GM23248 (cell line): ENCODE measurements around the gene VPS8. TPM values are rescaled to one million over a fixed set of nuclear protein-coding genes. Genes with fewer than 3 reads are reported as not detected.

Experiments
- DNase-seq: peaks from one replicate; pipeline ENCODE4 v3.0.0-alpha.2; 2015
- H2AFZ ChIP-seq: fragments of 200-600 bp; sonication (generic); 2 replicates; pipeline ENCODE4 v1.6.1; 2016; ENCODE audit warnings: antibody characterized with exemption
- H3F3A ChIP-seq: fragments of 200-600 bp; sonication (generic); 2 replicates; pipeline ENCODE4 v1.6.1; 2016; ENCODE audit warnings: mild to moderate bottlenecking, antibody characterized with exemption, mixed run types; ENCODE audit not compliant: insufficient read depth
- H3K27ac ChIP-seq: fragments of 200-600 bp; sonication (generic); 2 replicates; pipeline ENCODE4 v1.5.1; 2016; ENCODE audit warnings: mild to moderate bottlenecking
- H3K27me3 ChIP-seq: fragments of 200-600 bp; sonication (generic); replicated peaks from 2 replicates; pipeline ENCODE4 v1.6.1; 2016; ENCODE audit warnings: mild to moderate bottlenecking; ENCODE audit not compliant: insufficient read depth
- H3K36me3 ChIP-seq: fragments of 200-600 bp; sonication (generic); 2 replicates; pipeline ENCODE4 v1.6.1; 2016; ENCODE audit warnings: low read depth, mild to moderate bottlenecking
- H3K4me1 ChIP-seq: fragments of 200-600 bp; sonication (generic); 2 replicates; pipeline ENCODE4 v1.6.1; 2016; ENCODE audit warnings: mild to moderate bottlenecking; ENCODE audit not compliant: insufficient read depth
- H3K4me2 ChIP-seq: fragments of 200-600 bp; sonication (generic); one replicate; pipeline ENCODE4 v1.6.1; 2016; ENCODE audit warnings: mild to moderate bottlenecking; ENCODE audit not compliant: unreplicated experiment
- H3K4me3 ChIP-seq: fragments of 200-600 bp; sonication (generic); 2 replicates; pipeline ENCODE4 v1.5.1; 2016; ENCODE audit warnings: mild to moderate bottlenecking
- H3K79me2 ChIP-seq: fragments of 200-600 bp; sonication (generic); 2 replicates; pipeline ENCODE4 v1.6.1; 2016; ENCODE audit warnings: mild to moderate bottlenecking; ENCODE audit not compliant: insufficient read depth
- H3K9ac ChIP-seq: fragments of 200-600 bp; sonication (generic); 2 replicates; pipeline ENCODE4 v1.6.1; 2016; ENCODE audit warnings: mild to moderate bottlenecking
- H3K9me2 ChIP-seq: fragments of 200-600 bp; sonication (generic); 2 replicates; pipeline ENCODE4 v1.6.1; 2016; ENCODE audit warnings: mixed run types, mild to moderate bottlenecking, moderate library complexity; ENCODE audit not compliant: insufficient read depth
- H3K9me3 ChIP-seq: fragments of 200-600 bp; sonication (generic); one replicate; pipeline ENCODE4 v1.6.1; 2017; ENCODE audit warnings: low read depth
- H4K20me1 ChIP-seq: fragments of 200-600 bp; sonication (generic); 2 replicates; pipeline ENCODE4 v1.6.0; 2016; ENCODE audit not compliant: insufficient read depth
- EZH2 ChIP-seq: fragments of 200-600 bp; sonication (generic); IDR thresholded peaks from 2 replicates; pipeline ENCODE4 v1.6.1; 2018; ENCODE audit warnings: antibody characterized with exemption, mild to moderate bottlenecking; ENCODE audit not compliant: insufficient read depth, poor library complexity, severe bottlenecking
- EZH2phosphoT487 ChIP-seq: fragments of 200-600 bp; sonication (generic); IDR thresholded peaks from 2 replicates; pipeline ENCODE4 v1.6.1; 2018; ENCODE audit warnings: antibody characterized with exemption, moderate library complexity, mild to moderate bottlenecking, low read depth; ENCODE audit not compliant: insufficient read depth
- WGBS, 2 experiments: methylation state at CpG; one replicate each; pipeline ENCODE4 v1.1.6; 2015 to 2017; ENCODE audit warnings: low lambda C conversion rate in 2 of 2, low coverage in 1 of 2; ENCODE audit errors: missing lambda C conversion rate in 2 of 2; 5-methylcytosine and 5-hydroxymethylcytosine counted together
- in situ Hi-C: fragments of 300-500 bp; cut with MboI; formaldehyde crosslinking; loops from 2 replicates; pipeline ENCODE4 v1.15.0; 2020
- polyA plus RNA-seq: library from polyadenylated mRNA; unstranded; fragments of >200 nt; fragmentation: Nextera tagmentation; extraction: Ambion mirVana; gene quantifications from 2 replicates; pipeline ENCODE4 v1.2.1, GENCODE V29; 2016
- total RNA-seq: library from RNA; depleted of rRNA; stranded (reverse); fragments of >200 nt; shearing (Covaris generic); gene quantifications from 2 replicates; pipeline ENCODE4 v1.2.3, GENCODE V29; 2014

The VPS8 gene
- total and polyA plus RNA-seq, 2 experiments from 2014 or later = 17.8 to 45.5 TPM

- Histone ChIP-seq H4K20me1 (no peaks in the 10 kb centered on the region), H3K9me3 (no peaks in the 10 kb centered on the region), H3K79me2 (no peaks in the 10 kb centered on the region), H3K4me3 (no peak overlapping the region), H3K4me2 (no peak overlapping the region), H3K9me2 (no peaks in the 10 kb centered on the region), H3K36me3 (peaks cover 19% of the 10 kb centered on the region; the same call in 1 of the 2 replicates), H2AFZ (no peak overlapping the region), H3K27me3 (no peaks in the 10 kb centered on the region), H3K27ac (no peak overlapping the region), H3K9ac (no peak overlapping the region), H3K4me1 (no peaks in the 10 kb centered on the region), H3F3A (no peaks in the 10 kb centered on the region)
- no peak for DNase-seq
- in situ Hi-C loops = no loop called here
- TF ChIP-seq EZH2phosphoT487 (no peak), EZH2 (no peak)
These were observed 52.0 kb downstream of the VPS8 start for GRCh38 chr3:184864000-184864399.

GRCh38 chr3:184868477-184868876 is 56.5 kb downstream of the VPS8 start:
- H3K79me2 ChIP-seq = no peaks in the 10 kb centered on the region
- TF ChIP-seq EZH2phosphoT487 = no peak
- no peak for TF ChIP-seq EZH2
- H3K9me2 ChIP-seq = no peaks in the 10 kb centered on the region
- no peaks in the 10 kb centered on the region for H3K4me1 ChIP-seq
- no peaks in the 10 kb centered on the region for H4K20me1 ChIP-seq
- no peak overlapping the region for H3K27ac ChIP-seq
- in situ Hi-C loops = no loop called here
- 99 to 100% methylated on average over 2 of the region's 2 CpGs for WGBS, 2 experiments
- H3K9ac ChIP-seq = no peak overlapping the region
- no peak overlapping the region for H3K4me3 ChIP-seq
- no peaks in the 10 kb centered on the region for H3F3A ChIP-seq
- no peak overlapping the region for H3K4me2 ChIP-seq
- no peaks in the 10 kb centered on the region for H3K9me3 ChIP-seq
- no peak for DNase-seq
- no peak overlapping the region for H2AFZ ChIP-seq
- no peaks in the 10 kb centered on the region for H3K27me3 ChIP-seq
- peaks cover 22% of the 10 kb centered on the region; the same call in 1 of the 2 replicates for H3K36me3 ChIP-seq

GRCh38 chr3:184872200-184872599 is 60.2 kb downstream of the VPS8 start:
- Histone ChIP-seq H3K79me2 (no peaks in the 10 kb centered on the region), H3K27ac (no peak overlapping the region), H3F3A (no peaks in the 10 kb centered on the region), H3K9me3 (no peaks in the 10 kb centered on the region), H3K27me3 (no peaks in the 10 kb centered on the region), H3K9me2 (no peaks in the 10 kb centered on the region), H3K9ac (no peak overlapping the region), H2AFZ (no peak overlapping the region), H3K4me3 (no peak overlapping the region), H3K4me1 (no peaks in the 10 kb centered on the region), H3K4me2 (no peak overlapping the region), H4K20me1 (no peaks in the 10 kb centered on the region), H3K36me3 (peaks cover 17% of the 10 kb centered on the region; the same call in 1 of the 2 replicates)
- DNase-seq = no peak
- in situ Hi-C loops = no loop called here
- TF ChIP-seq EZH2 (no peak), EZH2phosphoT487 (no peak)
- WGBS, 2 experiments = 74 to 77% methylated on average over 4 of the region's 4 CpGs

- TF ChIP-seq EZH2phosphoT487 (no peak), EZH2 (no peak)
- no peaks in the 10 kb centered on the region for H4K20me1 ChIP-seq
- H3K9ac ChIP-seq = no peak overlapping the region
- no peaks in the 10 kb centered on the region for H3K79me2 ChIP-seq
- no peaks in the 10 kb centered on the region for H3K4me1 ChIP-seq
- no peak for DNase-seq
- in situ Hi-C loops = no loop called here
- no peaks in the 10 kb centered on the region for H3K9me2 ChIP-seq
- no peak overlapping the region for H2AFZ ChIP-seq
- H3K27me3 ChIP-seq = no peaks in the 10 kb centered on the region
- peaks cover 17% of the 10 kb centered on the region; the same call in 1 of the 2 replicates for H3K36me3 ChIP-seq
- no peak overlapping the region for H3K4me3 ChIP-seq
- H3K4me2 ChIP-seq = no peak overlapping the region
- 90 to 94% methylated on average over 1 of the region's 1 CpG for WGBS, 2 experiments
- H3F3A ChIP-seq = no peaks in the 10 kb centered on the region
- no peaks in the 10 kb centered on the region for H3K9me3 ChIP-seq
- H3K27ac ChIP-seq = no peak overlapping the region
These were observed 61.2 kb downstream of the VPS8 start for GRCh38 chr3:184873141-184873540.
